Measurements from ENCODE around the gene C16orf89.

- TF ChIP-seq, protein P1, sequence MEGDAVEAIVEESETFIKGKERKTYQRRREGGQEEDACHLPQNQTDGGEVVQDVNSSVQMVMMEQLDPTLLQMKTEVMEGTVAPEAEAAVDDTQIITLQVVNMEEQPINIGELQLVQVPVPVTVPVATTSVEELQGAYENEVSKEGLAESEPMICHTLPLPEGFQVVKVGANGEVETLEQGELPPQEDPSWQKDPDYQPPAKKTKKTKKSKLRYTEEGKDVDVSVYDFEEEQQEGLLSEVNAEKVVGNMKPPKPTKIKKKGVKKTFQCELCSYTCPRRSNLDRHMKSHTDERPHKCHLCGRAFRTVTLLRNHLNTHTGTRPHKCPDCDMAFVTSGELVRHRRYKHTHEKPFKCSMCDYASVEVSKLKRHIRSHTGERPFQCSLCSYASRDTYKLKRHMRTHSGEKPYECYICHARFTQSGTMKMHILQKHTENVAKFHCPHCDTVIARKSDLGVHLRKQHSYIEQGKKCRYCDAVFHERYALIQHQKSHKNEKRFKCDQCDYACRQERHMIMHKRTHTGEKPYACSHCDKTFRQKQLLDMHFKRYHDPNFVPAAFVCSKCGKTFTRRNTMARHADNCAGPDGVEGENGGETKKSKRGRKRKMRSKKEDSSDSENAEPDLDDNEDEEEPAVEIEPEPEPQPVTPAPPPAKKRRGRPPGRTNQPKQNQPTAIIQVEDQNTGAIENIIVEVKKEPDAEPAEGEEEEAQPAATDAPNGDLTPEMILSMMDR (IDR thresholded peaks at IDR 0.05), result no peak
- no peak for TF ChIP-seq POLR2AphosphoS5 (IDR thresholded peaks at IDR 0.05)
- TF ChIP-seq POLR2A (IDR thresholded peaks at IDR 0.05), result no peak
These were observed 9.4 kb downstream of the C16orf89 start for GRCh38 chr16:5056352-5056751.
